ENCODE results near the gene LRRC26.
"Not testable (repeated sequence)": the region's sequence is repeated elsewhere in the genome, so short reads cannot be mapped to it uniquely, and the experiment has no call there.

Gene LRRC26

GRCh38 chr9:137130176-137130755, 39.6 kb downstream of the LRRC26 start:
- no peak for DNase-seq

GRCh38 chr9:137129456-137130175, 40.2 kb downstream of the LRRC26 start:
- peak; percentile 85 for DNase-seq

GRCh38 chr9:137128862-137129455, 40.9 kb downstream of the LRRC26 start:
- DNase-seq: no peak

GRCh38 chr9:137128158-137128861, 41.5 kb downstream of the LRRC26 start:
- no peak for DNase-seq

- no peak for DNase-seq
Observed at GRCh38 chr9:137127301-137128157, 42.3 kb downstream of the LRRC26 start.

- DNase-seq: no peak
Observed at GRCh38 chr9:137126786-137127185, 43.1 kb downstream of the LRRC26 start.

- not testable (repeated sequence) for DNase-seq
Observed at GRCh38 chr9:137123952-137124462, 45.8 kb downstream of the LRRC26 start.

- DNase-seq: no peak
Observed at GRCh38 chr9:137123468-137123837, 46.4 kb downstream of the LRRC26 start.

- DNase-seq: not testable (repeated sequence)
Observed at GRCh38 chr9:137122796-137123467, 46.9 kb downstream of the LRRC26 start.

- DNase-seq: not testable (repeated sequence)
Observed at GRCh38 chr9:137121927-137122795, 47.7 kb downstream of the LRRC26 start.

All from NK-92 treated with Interleukin-12 subunit alpha and Interleukin-12 subunit beta, amount 100 ng/mL, for 24 hours (cell line).